HepG2 (cell line): Measurements from ENCODE around the gene SPI1. TPM values are rescaled to one million over a fixed set of nuclear protein-coding genes. Genes with fewer than 3 reads are reported as not detected.
A peak's percentile ranks its signal among the peaks of the same experiment; 100 is the strongest.

Experiments used
- DMAP1 ChIP-seq: IDR thresholded peaks from 2 replicates; pipeline ENCODE4 v1.6.1; 2016
- DZIP1 ChIP-seq: sonication (generic); formaldehyde crosslinking; IDR thresholded peaks from 2 replicates; pipeline ENCODE4 v1.5.0; 2020; ENCODE audit warnings: mild to moderate bottlenecking, missing genetic modification reagents
- PHF8 ChIP-seq: sonication (generic); formaldehyde crosslinking; IDR thresholded peaks from 2 replicates; pipeline ENCODE4 v1.5.0; 2020; ENCODE audit warnings: missing genetic modification reagents
- RXRB ChIP-seq: IDR thresholded peaks from 2 replicates; pipeline ENCODE4 v1.6.1; 2016; ENCODE audit warnings: borderline replicate concordance, missing genetic modification reagents, missing compliant biosample characterization
- ZFP82 ChIP-seq: sonication (generic); formaldehyde crosslinking; IDR thresholded peaks from 2 replicates; pipeline ENCODE4 v1.5.1; 2020; ENCODE audit warnings: mild to moderate bottlenecking, missing genetic modification reagents, borderline replicate concordance
- ZGPAT ChIP-seq: IDR thresholded peaks from 2 replicates; pipeline ENCODE4 v1.6.1; 2016; ENCODE audit warnings: mild to moderate bottlenecking
- ZIK1 ChIP-seq: sonication (generic); formaldehyde crosslinking; IDR thresholded peaks from 2 replicates; pipeline ENCODE4 v1.5.0; 2020; ENCODE audit warnings: mild to moderate bottlenecking, low read depth, missing genetic modification reagents, borderline replicate concordance
- ZNF512 ChIP-seq: sonication (generic); formaldehyde crosslinking; IDR thresholded peaks from 2 replicates; pipeline ENCODE4 v1.4.0; 2020; ENCODE audit warnings: mild to moderate bottlenecking, missing genetic modification reagents
- ZNF687 ChIP-seq: sonication (generic); formaldehyde crosslinking; IDR thresholded peaks from 2 replicates; pipeline ENCODE4 v1.5.1; 2020; ENCODE audit warnings: mild to moderate bottlenecking, missing genetic modification reagents, moderate library complexity
- ZNF777 ChIP-seq: sonication (generic); formaldehyde crosslinking; IDR thresholded peaks from 2 replicates; pipeline ENCODE4 v1.4.0; 2020; ENCODE audit warnings: missing genetic modification reagents
- ZNF816 ChIP-seq: sonication (generic); formaldehyde crosslinking; IDR thresholded peaks from 2 replicates; pipeline ENCODE4 v1.8.0; 2022; ENCODE audit warnings: missing genetic modification reagents, mild to moderate bottlenecking, borderline replicate concordance
- polyA plus RNA-seq, 8 experiments: library from polyadenylated mRNA; depleted of rRNA in 3 of 8; stranded (reverse) in 7 of 8; unstranded in 1 of 8; fragments of >200 nt; fragmentation: Illumina TruSeq in 4 of 8; extraction: Trizol in 4 of 8; gene quantifications; 2 replicates each; pipeline versions ENCODE4 v1.2.1 to v1.2.3, GENCODE V29; 2011 to 2016; ENCODE audit warnings: low read depth in 4 of 8, missing spikeins in 1 of 8, mixed read lengths in 1 of 8; ENCODE audit not compliant: insufficient read depth in 1 of 8
- total RNA-seq, 5 experiments: library from RNA; depleted of rRNA; stranded (reverse); fragments of >200 nt; fragmentation: Illumina TruSeq; extraction: Trizol; gene quantifications; 2 replicates each; pipeline ENCODE4 v1.2.3, GENCODE V29; 2016; ENCODE audit warnings: low read depth in 1 of 5

The SPI1 gene
- total and polyA plus RNA-seq, 2 of the 13 experiments (the other 11 are each of a cell fraction or from before 2014, with no cell fraction given) = not detected

GRCh38 chr11:47408598-47409439 lies 30.5 kb upstream of the SPI1 start (continued):
- TF ChIP-seq ZNF687 (CRISPR knock-in tag) = peak; percentile 58
- peak; percentile 35; the same call in 1 of the 2 replicates for TF ChIP-seq ZIK1
- no peak for TF ChIP-seq ZGPAT (CRISPR knock-in tag)
- TF ChIP-seq DMAP1 (CRISPR knock-in tag) = 0 out of 2 replicates have a peak, but pooled peaks have one; percentile 2
- TF ChIP-seq ZNF512 (CRISPR knock-in tag) = 0 out of 2 replicates have a peak, but pooled peaks have one; percentile 25
- TF ChIP-seq ZFP82 (CRISPR knock-in tag) = peak; percentile 85; the same call in 1 of the 2 replicates
- peak; percentile 82; the same call in 1 of the 2 replicates for TF ChIP-seq ZNF816
- TF ChIP-seq PHF8 = peak; percentile 49
- 0 out of 2 replicates have a peak, but pooled peaks have one; percentile 2 for TF ChIP-seq RXRB
- TF ChIP-seq DZIP1 = peak; percentile 65; the same call in 1 of the 2 replicates
- peak; percentile 9; the same call in 1 of the 2 replicates for TF ChIP-seq ZNF777 (CRISPR knock-in tag)
